Activated T-cell treated with anti-CD3 and anti-CD28 coated beads for 48 hours (primary cell): Measurements from ENCODE around the gene FGF22.
"Not testable (repeated sequence)": the region's sequence is repeated elsewhere in the genome, so short reads cannot be mapped to it uniquely, and the experiment has no call there.

Experiments used
- DNase-seq: peaks from one replicate; pipeline ENCODE4 v3.0.0-alpha.2; 2020; ENCODE audit warnings: low read depth

Gene FGF22

GRCh38 chr19:607301-608154 is 32.2 kb upstream of the FGF22 start:
- DNase-seq = no peak

- no peak for DNase-seq
These were observed 31.3 kb upstream of the FGF22 start for GRCh38 chr19:608155-609003.

- DNase-seq = no peak
These were observed 30.7 kb upstream of the FGF22 start for GRCh38 chr19:609004-609346.

- peak; percentile 28 for DNase-seq
These were observed 29.4 kb upstream of the FGF22 start for GRCh38 chr19:610071-610800.

- DNase-seq = peak; percentile 57
These were observed 28.7 kb upstream of the FGF22 start for GRCh38 chr19:610801-611480.

GRCh38 chr19:611481-611868 is 28.2 kb upstream of the FGF22 start:
- DNase-seq = peak; percentile 68

GRCh38 chr19:612941-613340 is 26.7 kb upstream of the FGF22 start:
- DNase-seq = no peak

GRCh38 chr19:613732-614567 is 25.7 kb upstream of the FGF22 start:
- DNase-seq = no peak

- no peak for DNase-seq
These were observed 24.1 kb upstream of the FGF22 start for GRCh38 chr19:615619-616018.

GRCh38 chr19:616062-616700 is 23.5 kb upstream of the FGF22 start:
- DNase-seq = no peak

GRCh38 chr19:616747-617526 is 22.7 kb upstream of the FGF22 start:
- DNase-seq = no peak

GRCh38 chr19:617551-618246 is 22.0 kb upstream of the FGF22 start:
- no peak for DNase-seq

- DNase-seq = no peak
These were observed 21.4 kb upstream of the FGF22 start for GRCh38 chr19:618247-618619.

- DNase-seq = no peak
These were observed 20.9 kb upstream of the FGF22 start for GRCh38 chr19:618674-619285.

GRCh38 chr19:619286-620002 is 20.2 kb upstream of the FGF22 start:
- DNase-seq = no peak

- no peak for DNase-seq
These were observed 19.4 kb upstream of the FGF22 start for GRCh38 chr19:620166-620862.

GRCh38 chr19:621191-621590 is 18.5 kb upstream of the FGF22 start:
- DNase-seq = not testable (repeated sequence)
